HT1080 (cell line): ENCODE measurements around the gene VLDLR. TPM values are rescaled to one million over a fixed set of nuclear protein-coding genes. Genes with fewer than 3 reads are reported as not detected.

ENCODE experiments used
- DNase-seq: peaks from one replicate; pipeline ENCODE4 v3.0.0-alpha.2; 2015; ENCODE audit warnings: low read depth
- polyA plus RNA-seq, 2 experiments: library from polyadenylated mRNA; depleted of rRNA; stranded (reverse); fragments of >200 nt; gene quantifications; 2 replicates each; pipeline ENCODE4 v1.2.3, GENCODE V29; 2015
- total RNA-seq: library from RNA; depleted of rRNA; stranded (reverse); fragments of >200 nt; shearing (Covaris generic); gene quantifications from 2 replicates; pipeline ENCODE4 v1.2.3, GENCODE V29; 2014; rRNA removed

VLDLR gene
- total RNA-seq, result 5.2 and 6.3 TPM in 2 replicates
- 23.5 and 30.2 TPM in 2 replicates for polyA plus RNA-seq (2015; cell fraction: cytosol; rRNA removed)
- 54.4 and 54.8 TPM in 2 replicates for polyA plus RNA-seq (2015; cell fraction: nucleus; rRNA removed)

- DNase-seq, result peak; percentile 20
These were observed at the start of gene VLDLR for GRCh38 chr9:2621722-2622460. Gene VLDLR (plus strand): TSS chr9:2621787. CDS start chr9:2622190, 403 bp downstream.

GRCh38 chr9:2574203-2574602 is 47.4 kb upstream of the VLDLR start:
- peak; percentile 60 for DNase-seq

GRCh38 chr9:2576631-2577030 is 45.0 kb upstream of the VLDLR start:
- no peak for DNase-seq

- DNase-seq, result peak; percentile 75
These were observed 38.1 kb upstream of the VLDLR start for GRCh38 chr9:2583308-2584013.

GRCh38 chr9:2591967-2592366 is 29.6 kb upstream of the VLDLR start:
- no peak for DNase-seq

GRCh38 chr9:2593744-2594143 is 27.8 kb upstream of the VLDLR start:
- no peak for DNase-seq

GRCh38 chr9:2595973-2596372 is 25.6 kb upstream of the VLDLR start:
- no peak for DNase-seq

- peak; percentile 32 for DNase-seq
These were observed 24.1 kb upstream of the VLDLR start for GRCh38 chr9:2597483-2597882.

GRCh38 chr9:2599896-2600295 is 21.7 kb upstream of the VLDLR start:
- DNase-seq, result no peak

- DNase-seq, result no peak
These were observed 21.3 kb upstream of the VLDLR start for GRCh38 chr9:2600307-2600706.

GRCh38 chr9:2601785-2602378 is 19.7 kb upstream of the VLDLR start:
- DNase-seq, result no peak

GRCh38 chr9:2602704-2603116 is 18.9 kb upstream of the VLDLR start:
- no peak for DNase-seq

- DNase-seq, result no peak
These were observed 18.0 kb upstream of the VLDLR start for GRCh38 chr9:2603621-2604020.

- no peak for DNase-seq
These were observed 16.3 kb upstream of the VLDLR start for GRCh38 chr9:2605246-2605645.

GRCh38 chr9:2608276-2608675 is 13.3 kb upstream of the VLDLR start:
- DNase-seq, result no peak

- DNase-seq, result no peak
These were observed 10.6 kb upstream of the VLDLR start for GRCh38 chr9:2610985-2611384.

- DNase-seq, result no peak
These were observed 9.6 kb upstream of the VLDLR start for GRCh38 chr9:2611961-2612360.

- DNase-seq, result peak; percentile 3
These were observed 7.8 kb upstream of the VLDLR start for GRCh38 chr9:2613730-2614271.

GRCh38 chr9:2615497-2615896 is 6.1 kb upstream of the VLDLR start:
- DNase-seq, result no peak

GRCh38 chr9:2616692-2617377 is 4.8 kb upstream of the VLDLR start:
- no peak for DNase-seq

- no peak for DNase-seq
These were observed 3.3 kb upstream of the VLDLR start for GRCh38 chr9:2618289-2618688.
